ENCODE measurements around the gene PDP2. TPM values are rescaled to one million over a fixed set of nuclear protein-coding genes. Genes with fewer than 3 reads are reported as not detected.

PDP2 gene
- total and polyA plus RNA-seq, 12 donors: 1.2 to 5.7 (median 3.5) TPM

- H3K4me1 ChIP-seq: peaks cover 10 to 91% (median 41%) of the 10 kb centered on the region in 9 donors
- H3K27me3 ChIP-seq: peaks cover 0 to 63% (median 21%) of the 10 kb centered on the region in 7 donors
- DNase-seq: peak; percentile 67 to 78
- no peak for TF ChIP-seq CTCF (IDR thresholded peaks at IDR 0.05)
- peak overlapping the region; percentile 44 to 79 (median 68) for H3K4me3 ChIP-seq
- ATAC-seq: peak in 7 of 8 donors; percentile 12 to 51 (median 31)
- H3K27ac ChIP-seq: peak overlapping the region; percentile 77 to 97 (median 90)
- intact Hi-C loops (cut with DNase I): loop anchor here in 1 of 10 donors (1.0 kb wide), 1 partner anchor 20 kb away; no protein-coding TSS in a partner anchor
- 20 to 32% methylated on average over 18 of the region's 18 CpGs for WGBS, 2 donors
- peaks cover 0 to 14% (median 0%) of the 10 kb centered on the region in 9 donors for H3K36me3 ChIP-seq
- H3K9me3 ChIP-seq: no peaks in the 10 kb centered on the region
Observed at GRCh38 chr16:66923247-66923731, 43.0 kb downstream of the PDP2 start.

- H3K4me3 ChIP-seq: peak overlapping the region; percentile 44 to 79 (median 68)
- H3K9me3 ChIP-seq: no peaks in the 10 kb centered on the region
- no peak for TF ChIP-seq CTCF (IDR thresholded peaks at IDR 0.05)
- peaks cover 12 to 94% (median 44%) of the 10 kb centered on the region in 9 donors for H3K4me1 ChIP-seq
- peaks cover 0 to 14% (median 0%) of the 10 kb centered on the region in 9 donors for H3K36me3 ChIP-seq
- DNase-seq: no peak
- ATAC-seq: peak in 1 of 8 donors; percentile 1
- intact Hi-C loops (cut with DNase I): loop anchor here in 1 of 10 donors (1.0 kb wide), 1 partner anchor 21 kb away; no protein-coding TSS in a partner anchor
- H3K27me3 ChIP-seq: peaks cover 0 to 63% (median 21%) of the 10 kb centered on the region in 7 donors
- 33 to 37% methylated on average over 3 of the region's 3 CpGs for WGBS, 2 donors
- peak overlapping the region; percentile 77 to 97 (median 90) for H3K27ac ChIP-seq
Observed at GRCh38 chr16:66923866-66924265, 43.6 kb downstream of the PDP2 start.

GRCh38 chr16:66924527-66925321, 44.4 kb downstream of the PDP2 start:
- Histone ChIP-seq H3K4me1 (peaks cover 10 to 89% (median 39%) of the 10 kb centered on the region in 9 donors), H3K9me3 (no peaks in the 10 kb centered on the region), H3K36me3 (peaks cover 0 to 14% (median 0%) of the 10 kb centered on the region in 9 donors), H3K27me3 (peaks cover 0 to 63% (median 21%) of the 10 kb centered on the region in 7 donors), H3K4me3 (peak overlapping the region; percentile 44 to 79 (median 68)), H3K27ac (peak overlapping the region; percentile 77 to 97 (median 90))
- intact Hi-C loops (cut with DNase I): loop anchor here in 1 of 10 donors (1.0 kb wide), 1 partner anchor 19 kb away; no protein-coding TSS in a partner anchor
- peak in 4 of 8 donors; percentile 11 to 18 (median 16) for ATAC-seq
- TF ChIP-seq CTCF (IDR thresholded peaks at IDR 0.05): peak in 7 of 9 donors; percentile 24 to 61 (median 34)
- 4 to 8% methylated on average over 70 to 72 of the region's 72 CpGs for WGBS, 2 donors
- DNase-seq: peak in 1 of 2 donors; percentile 62

- Histone ChIP-seq H3K27ac (peak within 1 kb of the TSS; percentile 77 to 97 (median 90)), H3K27me3 (peaks cover 0 to 59% (median 18%) of the 10 kb centered on the region in 7 donors), H3K9me3 (no peaks in the 10 kb centered on the region), H3K4me1 (peaks cover 5 to 86% (median 36%) of the 10 kb centered on the region in 9 donors), H3K36me3 (peaks cover 0 to 14% (median 0%) of the 10 kb centered on the region in 9 donors), H3K4me3 (peak within 1 kb of the TSS; percentile 44 to 79 (median 68))
- 2 to 3% methylated on average over 36 to 42 of the region's 42 CpGs for WGBS, 2 donors
- DNase-seq: peak; percentile 72 to 74
- intact Hi-C loops (cut with DNase I): loop anchor here in 1 of 10 donors (1.0 kb wide), 1 partner anchor 20 kb away; no protein-coding TSS in a partner anchor
- peak; percentile 39 to 62 (median 49) for ATAC-seq
- no peak for TF ChIP-seq CTCF (IDR thresholded peaks at IDR 0.05)
Observed at GRCh38 chr16:66925322-66925840, 45.1 kb downstream of the PDP2 start, which contains the start of gene RRAD. TSS of gene RRAD (minus strand) at chr16:66925535. CDS start at chr16:66925179, 356 bp downstream.

Data from heart right ventricle (tissue), 16 donors.